H1 (cell line): Measurements from ENCODE around the gene FOXC1. TPM values are rescaled to one million over a fixed set of nuclear protein-coding genes. Genes with fewer than 3 reads are reported as not detected.

Source experiments
- ASH2L ChIP-seq: fragments of 200-600, 300-600 bp; sonication (generic); IDR thresholded peaks from one replicate; pipeline ENCODE4 v1.7.1; 2017; ENCODE audit warnings: low read length
- CBX8 ChIP-seq: fragments of 300-800, 300-1000 bp; sonication (generic); IDR thresholded peaks from 2 replicates; pipeline ENCODE4 v1.7.1; 2016; ENCODE audit warnings: low read depth, low read length, borderline replicate concordance
- CEBPB ChIP-seq: IDR thresholded peaks from 2 replicates; pipeline ENCODE4 v1.6.1; 2012; ENCODE audit warnings: low read depth, low read length
- CREB1 ChIP-seq: IDR thresholded peaks from 2 replicates; pipeline ENCODE4 v1.6.1; 2012; ENCODE audit warnings: inconsistent platforms
- CTBP2 ChIP-seq: IDR thresholded peaks from 2 replicates; pipeline ENCODE4 v1.7.0; 2011; ENCODE audit warnings: borderline replicate concordance, mild to moderate bottlenecking, moderate library complexity, mixed read lengths, low read length; ENCODE audit not compliant: insufficient read depth, insufficient read length
- GABPA ChIP-seq: IDR thresholded peaks from 2 replicates; pipeline ENCODE4 v1.6.1; 2011; ENCODE audit warnings: mild to moderate bottlenecking, low read length, moderate library complexity, borderline replicate concordance; ENCODE audit not compliant: insufficient read depth
- HDAC2 ChIP-seq, 2 experiments: fragments of 300-600 bp in 1 of 2; sonication (generic) in 1 of 2; IDR thresholded peaks; 2 replicates each; pipeline ENCODE4 v1.6.1; 2011 to 2012; ENCODE audit warnings: low read depth in 2 of 2, low read length in 2 of 2, mild to moderate bottlenecking in 2 of 2, moderate library complexity in 2 of 2, borderline replicate concordance in 1 of 2, inconsistent platforms in 1 of 2
- HDAC6 ChIP-seq: IDR thresholded peaks from one replicate; pipeline ENCODE4 v1.7.1; 2012; ENCODE audit warnings: low read depth, mild to moderate bottlenecking, inconsistent platforms, low read length, moderate library complexity
- JUN ChIP-seq: IDR thresholded peaks from 2 replicates; pipeline ENCODE4 v1.6.1; 2011; ENCODE audit warnings: low read depth, mild to moderate bottlenecking, improper control_type of control experiment, low read length
- MAFK ChIP-seq: IDR thresholded peaks from 2 replicates; pipeline ENCODE4 v1.6.1; 2012; ENCODE audit warnings: low read depth, mild to moderate bottlenecking, improper control_type of control experiment, low read length
- NANOG ChIP-seq: IDR thresholded peaks from 2 replicates; pipeline ENCODE4 v1.6.1; 2011; ENCODE audit warnings: low read length, low read depth, mild to moderate bottlenecking, inconsistent platforms; ENCODE audit not compliant: insufficient read depth, poor library complexity, severe bottlenecking
- NRF1 ChIP-seq: IDR thresholded peaks from 2 replicates; pipeline ENCODE4 v1.6.1; 2011; ENCODE audit warnings: mild to moderate bottlenecking, low read depth, low read length, improper control_type of control experiment
- POU5F1 ChIP-seq: IDR thresholded peaks from 2 replicates; pipeline ENCODE4 v1.6.1; 2011; ENCODE audit warnings: low read depth, mild to moderate bottlenecking, low read length, moderate library complexity
- RNF2 ChIP-seq: fragments of 200-900, 300-1000 bp; sonication (generic); IDR thresholded peaks from 2 replicates; pipeline ENCODE4 v1.7.1; 2016; ENCODE audit warnings: borderline replicate concordance, low read depth, mild to moderate bottlenecking, antibody characterized with exemption, low read length; ENCODE audit not compliant: poor library complexity, severe bottlenecking; ENCODE audit errors: missing control alignments
- SIN3A ChIP-seq, 2 experiments: IDR thresholded peaks in 1 of 2; conservative IDR thresholded peaks in 1 of 2; 2 replicates each; pipeline ENCODE4 v1.6.1; 2011 to 2012; ENCODE audit warnings: low read length in 2 of 2, improper control_type of control experiment in 1 of 2, low read depth in 1 of 2, mild to moderate bottlenecking in 1 of 2
- SIRT6 ChIP-seq: IDR thresholded peaks from one replicate; pipeline ENCODE4 v1.7.1; 2012; ENCODE audit warnings: low read length, inconsistent platforms
- SIX5 ChIP-seq: IDR thresholded peaks from 2 replicates; pipeline ENCODE4 v1.6.1; 2011; ENCODE audit warnings: mild to moderate bottlenecking, low read depth, low read length
- SP4 ChIP-seq: IDR thresholded peaks from 2 replicates; pipeline ENCODE4 v1.6.1; 2012; ENCODE audit warnings: low read length, inconsistent platforms
- TAF1 ChIP-seq: IDR thresholded peaks from 2 replicates; pipeline ENCODE4 v1.6.1; 2011; ENCODE audit warnings: mild to moderate bottlenecking, low read depth, low read length
- TAF7 ChIP-seq: optimal IDR thresholded peaks from 2 replicates; pipeline ENCODE3; 2011; ENCODE audit warnings: low read depth, mild to moderate bottlenecking, inconsistent platforms, low read length, moderate library complexity, borderline replicate concordance
- TBP ChIP-seq: IDR thresholded peaks from 2 replicates; pipeline ENCODE4 v1.6.1; 2011; ENCODE audit warnings: low read depth, low read length, improper control_type of control experiment
- TEAD4 ChIP-seq: IDR thresholded peaks from 2 replicates; pipeline ENCODE4 v1.6.1; 2012; ENCODE audit warnings: low read depth, low read length, inconsistent platforms, mixed read lengths
- polyA plus RNA-seq, 7 experiments: library from polyadenylated mRNA; depleted of rRNA in 3 of 7; stranded (reverse) in 5 of 7; unstranded in 2 of 7; fragments of >200 nt in 5 of 7; fragments of 200-250 nt in 2 of 7; gene quantifications; 1 replicate in 5 of 7; 2 replicates in 1 of 7; 4 replicates in 1 of 7; pipeline versions ENCODE4 v1.2.1 to v1.2.3, GENCODE V29; 2011 to 2013; ENCODE audit warnings: missing spikeins in 2 of 7, mixed read lengths in 2 of 7
- total RNA-seq: library from RNA; stranded (reverse); fragmentation: NEBNext Ultra II Directional; extraction: Animal tissue kit (Norgen Biotek cat#: 25700); gene quantifications from 2 replicates; pipeline ENCODE4 v1.2.1, GENCODE V29; 2021
- TF ChIP-seq, protein P1 (sequence below): IDR thresholded peaks from 2 replicates; pipeline ENCODE4 v1.6.1; 2012; ENCODE audit warnings: low read length, inconsistent platforms

The FOXC1 gene
- total and polyA plus RNA-seq, 2 of the 8 experiments (the other 6 are each of a cell fraction or from before 2014, with no cell fraction given) = 0.22 TPM; not detected in 1

DNA sequence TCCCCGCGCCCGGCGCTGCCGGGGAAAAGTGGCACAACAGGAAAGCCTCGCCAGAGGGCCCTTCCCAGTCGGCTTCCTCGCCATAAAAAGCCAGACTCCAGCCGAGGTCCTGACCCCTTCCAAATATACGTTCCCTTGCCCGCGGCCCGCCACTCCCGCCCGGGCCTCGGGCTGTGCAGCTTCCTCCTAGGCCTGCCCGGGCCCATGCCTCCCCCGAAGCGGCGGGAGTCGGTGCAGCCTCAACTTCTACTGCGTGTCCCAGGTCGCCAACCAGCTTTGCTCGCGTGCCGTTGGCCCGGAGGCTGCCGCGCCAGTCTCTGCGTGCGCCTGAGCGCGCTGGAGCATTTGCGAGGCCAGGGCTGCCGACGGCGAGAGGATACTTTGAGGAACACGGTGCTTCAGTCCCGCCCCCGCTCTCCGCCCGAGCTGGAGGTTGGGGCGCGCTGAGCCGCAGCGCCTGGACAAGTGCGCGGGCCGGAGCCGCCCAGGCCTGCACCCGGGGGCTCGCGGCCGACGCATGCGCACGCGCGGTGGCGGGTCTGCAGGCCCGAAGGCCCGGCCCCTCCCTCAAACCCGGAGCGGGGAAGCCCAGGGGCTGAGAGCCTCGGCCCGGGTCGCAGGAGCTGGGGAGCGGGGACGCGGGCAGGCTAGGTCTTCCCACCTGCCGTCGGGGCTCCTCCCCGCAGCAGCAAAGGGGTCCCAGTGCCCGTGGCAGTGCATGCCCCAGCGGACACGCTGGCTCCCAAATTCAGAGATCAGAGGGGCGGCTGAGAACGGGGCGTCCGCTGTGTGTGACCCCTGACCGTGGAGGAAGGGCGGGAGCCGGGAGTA is 10.2 kb downstream of the FOXC1 start (continued):
- TF ChIP-seq CBX8 (no peak), RNF2 (no peak), SIN3A (conservative IDR thresholded peaks at IDR 0.05 in 1 of 2, IDR thresholded peaks at IDR 0.05 in 1 of 2; ENCODE audit: low read depth in 1 of 2, low read length in 2 of 2) (no peak), TEAD4 (no peak), HDAC6 (no peak), ASH2L (peak; percentile 52), SP4 (no peak), TBP (no peak), GABPA (no peak), TAF1 (no peak), HDAC2 (IDR thresholded peaks at IDR 0.05; ENCODE audit: borderline replicate concordance in 1 of 2, low read depth in 2 of 2, low read length in 2 of 2) (no peak), JUN (no peak), TAF7 (no peak), NRF1 (peak; percentile 66), POU5F1 (no peak), CREB1 (no peak), CTBP2 (peak; percentile 40), SIRT6 (no peak), CEBPB (no peak), SIX5 (no peak), NANOG (no peak), MAFK (no peak)
- TF ChIP-seq, protein P1, sequence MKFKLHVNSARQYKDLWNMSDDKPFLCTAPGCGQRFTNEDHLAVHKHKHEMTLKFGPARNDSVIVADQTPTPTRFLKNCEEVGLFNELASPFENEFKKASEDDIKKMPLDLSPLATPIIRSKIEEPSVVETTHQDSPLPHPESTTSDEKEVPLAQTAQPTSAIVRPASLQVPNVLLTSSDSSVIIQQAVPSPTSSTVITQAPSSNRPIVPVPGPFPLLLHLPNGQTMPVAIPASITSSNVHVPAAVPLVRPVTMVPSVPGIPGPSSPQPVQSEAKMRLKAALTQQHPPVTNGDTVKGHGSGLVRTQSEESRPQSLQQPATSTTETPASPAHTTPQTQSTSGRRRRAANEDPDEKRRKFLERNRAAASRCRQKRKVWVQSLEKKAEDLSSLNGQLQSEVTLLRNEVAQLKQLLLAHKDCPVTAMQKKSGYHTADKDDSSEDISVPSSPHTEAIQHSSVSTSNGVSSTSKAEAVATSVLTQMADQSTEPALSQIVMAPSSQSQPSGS = no peak
